Measurements from ENCODE around the gene SEPTIN2.
A peak's percentile ranks its signal among the peaks of the same experiment; 100 is the strongest.
"Not testable (repeated sequence)": the region's sequence is repeated elsewhere in the genome, so short reads cannot be mapped to it uniquely, and the experiment has no call there.

SEPTIN2 gene

DNA sequence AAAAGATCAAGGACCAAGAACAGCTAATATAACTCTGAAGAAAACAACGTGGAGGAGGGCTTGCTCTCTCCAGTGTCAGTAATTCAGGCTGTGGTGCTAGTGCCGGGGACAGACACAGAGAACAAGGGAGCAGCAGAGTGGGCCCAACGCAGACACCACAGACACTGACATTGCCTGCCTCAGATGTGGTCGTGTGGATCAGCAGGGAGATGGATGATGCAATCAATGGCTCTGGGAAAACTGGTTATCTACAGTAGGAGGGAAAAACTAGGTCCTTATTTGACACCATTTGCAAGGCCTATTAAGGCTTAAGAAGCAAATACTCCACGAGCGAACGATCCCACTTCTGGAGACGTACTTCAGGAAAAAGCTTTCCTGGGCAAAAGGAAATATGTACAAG is 36.3 kb upstream of the SEPTIN2 start:
- no peaks in the 10 kb centered on the region for H3K27me3 Mint-ChIP-seq
- peaks cover 47% of the 10 kb centered on the region for H3K4me1 Mint-ChIP-seq
- no peak overlapping the region for H3K4me3 Mint-ChIP-seq
- ATAC-seq (no peak), DNase-seq (no peak)
- H3K9me3 Mint-ChIP-seq = peaks cover 11 to 15% of the 10 kb centered on the region in 2 donors
- H3K27ac Mint-ChIP-seq = peak overlapping the region in 1 of 2 donors; percentile 74

DNA sequence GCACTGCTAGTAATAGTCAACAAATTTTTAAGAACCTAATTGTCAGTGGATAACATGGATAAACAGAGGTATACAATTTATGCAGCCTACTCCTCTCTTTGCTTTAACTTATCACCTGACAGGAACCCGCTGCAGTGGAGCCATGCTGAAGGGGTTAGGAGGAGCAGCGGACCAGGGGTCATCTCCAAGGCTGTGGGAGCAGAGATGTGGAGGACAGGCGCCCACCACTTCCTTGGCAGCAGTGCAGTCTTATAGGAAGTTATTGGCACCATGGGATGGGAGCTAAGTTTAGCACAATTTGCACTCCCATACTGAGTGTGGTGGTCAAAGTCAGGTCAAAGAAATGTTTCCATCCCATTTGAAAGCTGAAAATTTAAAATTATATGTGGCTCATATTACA is 35.9 kb upstream of the SEPTIN2 start:
- H3K27ac Mint-ChIP-seq = peak overlapping the region in 1 of 2 donors; percentile 74
- ATAC-seq (no peak), DNase-seq (no peak)
- no peak overlapping the region for H3K4me3 Mint-ChIP-seq
- no peaks in the 10 kb centered on the region for H3K27me3 Mint-ChIP-seq
- peaks cover 11 to 14% of the 10 kb centered on the region in 2 donors for H3K9me3 Mint-ChIP-seq
- peaks cover 46% of the 10 kb centered on the region for H3K4me1 Mint-ChIP-seq

DNA sequence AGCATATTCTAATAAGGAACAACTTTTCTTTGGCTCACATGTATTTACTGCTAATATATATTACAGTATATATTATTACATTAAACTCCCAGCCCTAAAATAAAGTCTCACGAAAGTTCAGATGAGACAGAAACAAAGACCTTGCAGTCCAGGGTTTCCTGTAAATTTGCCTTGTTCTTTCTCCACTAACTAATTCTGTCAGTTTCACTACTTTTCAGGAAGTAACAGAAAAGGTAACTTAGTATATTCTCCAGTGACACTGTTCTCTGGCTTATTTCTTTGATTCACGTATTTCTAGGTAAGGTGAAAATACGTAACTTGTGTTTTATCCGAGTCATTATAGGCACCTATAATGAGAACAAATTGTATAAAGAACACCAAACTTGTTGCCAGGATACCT is 35.4 kb upstream of the SEPTIN2 start:
- no peak for ATAC-seq
- no peak for DNase-seq
- Mint-ChIP-seq H3K4me1 (peaks cover 46% of the 10 kb centered on the region), H3K9me3 (peaks cover 7 to 10% of the 10 kb centered on the region in 2 donors), H3K4me3 (no peak overlapping the region), H3K27me3 (no peaks in the 10 kb centered on the region), H3K27ac (no peak overlapping the region)

DNA sequence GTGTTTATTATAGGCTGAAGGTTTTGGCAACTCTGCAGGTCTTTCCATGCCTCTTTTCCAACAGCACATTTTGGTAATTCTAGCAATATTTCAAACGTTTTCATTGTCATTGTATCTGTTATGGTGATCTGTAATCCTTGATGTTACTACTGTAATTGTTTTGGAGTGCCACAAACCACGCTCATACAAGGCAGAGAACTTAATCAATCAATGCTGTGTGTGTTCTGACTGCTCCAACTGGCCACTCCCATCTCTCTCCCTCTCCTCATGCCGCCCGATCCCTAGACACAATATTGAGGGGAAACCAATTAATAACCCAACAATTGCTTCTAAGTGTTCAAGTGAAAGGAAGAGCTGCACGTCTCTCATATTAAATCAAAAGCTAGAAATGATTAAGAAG is 33.2 kb upstream of the SEPTIN2 start:
- ATAC-seq (no peak), DNase-seq (no peak)
- peaks cover 49% of the 10 kb centered on the region for H3K4me1 Mint-ChIP-seq
- H3K27me3 Mint-ChIP-seq = no peaks in the 10 kb centered on the region
- H3K27ac Mint-ChIP-seq = peak overlapping the region in 1 of 2 donors; percentile 1
- no peaks in the 10 kb centered on the region for H3K9me3 Mint-ChIP-seq
- no peak overlapping the region for H3K4me3 Mint-ChIP-seq

DNA sequence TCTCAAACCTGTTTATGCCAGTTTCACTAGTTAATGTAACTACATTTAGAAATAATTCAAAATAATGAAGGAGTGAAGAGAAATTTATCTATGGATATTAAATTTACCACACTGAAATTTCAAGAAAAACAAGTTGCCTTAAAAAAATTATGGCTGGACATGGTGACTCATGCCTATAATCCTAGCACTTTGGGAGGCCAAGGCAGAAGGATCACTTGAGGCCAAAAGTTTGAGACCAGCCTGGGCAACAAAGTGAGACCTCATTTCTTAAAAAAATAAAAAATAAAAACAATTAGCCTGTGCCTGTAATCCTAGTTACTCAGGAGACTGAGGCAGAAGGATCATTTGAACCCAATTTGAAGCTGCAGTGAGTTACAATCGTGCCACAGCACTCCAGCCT is 30.1 kb upstream of the SEPTIN2 start:
- no peak for DNase-seq
- Mint-ChIP-seq H3K4me1 (peaks cover 61% of the 10 kb centered on the region), H3K27me3 (no peaks in the 10 kb centered on the region), H3K4me3 (no peak overlapping the region), H3K9me3 (no peaks in the 10 kb centered on the region), H3K27ac (no peak overlapping the region)
- ATAC-seq = no peak

DNA sequence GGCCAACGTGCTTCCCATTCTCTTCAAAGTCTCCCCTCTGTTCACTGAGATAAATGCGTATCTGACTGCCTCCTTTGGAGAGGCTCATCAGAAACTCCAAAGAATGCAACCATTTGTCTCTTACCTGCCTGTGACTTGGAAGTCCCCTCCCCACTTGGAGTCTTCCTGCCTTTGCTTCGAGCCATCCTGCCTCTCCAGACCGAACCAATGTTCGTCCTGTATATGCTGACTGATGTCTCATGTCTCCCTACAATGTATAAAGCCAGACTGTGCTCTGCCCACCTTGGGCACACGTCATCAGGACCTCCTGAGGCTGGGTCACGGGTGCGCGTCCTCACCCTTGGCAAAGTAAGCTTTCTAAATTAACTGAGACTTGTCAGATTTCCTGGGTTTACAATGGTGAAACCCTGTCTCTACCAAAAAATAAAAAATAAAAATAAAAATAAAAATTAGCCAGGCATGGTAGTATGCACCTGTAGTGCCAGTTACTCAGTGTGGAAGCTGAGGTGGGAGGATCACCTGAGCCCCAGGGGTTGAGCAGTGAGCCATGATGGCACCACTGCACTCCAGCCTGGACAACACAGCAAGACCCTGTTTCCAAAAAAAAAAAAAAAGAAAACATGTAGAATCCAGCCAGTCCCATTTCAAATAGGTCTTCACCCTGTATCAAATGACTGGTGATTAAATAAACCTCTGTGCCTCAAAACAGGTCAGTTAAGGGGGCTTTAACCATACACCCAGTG is 29.2 kb upstream of the SEPTIN2 start:
- Mint-ChIP-seq H3K4me1 (peaks cover 59% of the 10 kb centered on the region), H3K27ac (no peak overlapping the region), H3K9me3 (no peaks in the 10 kb centered on the region), H3K27me3 (no peaks in the 10 kb centered on the region), H3K4me3 (no peak overlapping the region)
- DNase-seq = no peak
- no peak for ATAC-seq

DNA sequence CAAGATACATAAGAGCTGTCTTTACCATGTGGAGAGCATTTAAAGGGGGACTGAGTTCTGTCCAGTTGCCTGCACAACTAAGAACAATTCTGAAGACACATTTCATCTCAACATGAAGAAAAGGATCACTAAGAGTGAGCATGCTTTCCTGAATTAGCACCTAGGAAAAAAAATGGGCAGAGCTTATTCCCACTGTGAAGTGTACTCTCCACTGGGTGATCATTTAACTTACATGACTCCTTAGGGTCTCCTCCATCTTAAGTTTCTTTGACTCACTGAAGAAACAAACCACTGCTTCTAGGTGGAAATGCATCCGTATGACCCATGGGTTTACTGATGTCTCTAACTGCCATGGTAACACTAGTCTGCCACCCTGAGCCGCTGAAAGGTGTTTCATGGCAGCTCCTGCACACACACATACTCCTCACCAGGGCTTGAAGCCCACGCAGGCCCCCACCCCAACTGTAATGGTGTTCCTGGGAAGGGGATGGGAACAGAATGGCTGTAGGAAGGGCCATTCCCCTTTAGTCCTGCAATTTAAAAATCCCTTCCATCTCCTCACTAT is 27.3 kb upstream of the SEPTIN2 start:
- DNase-seq (no peak), ATAC-seq (no peak)
- Mint-ChIP-seq H3K27ac (peak overlapping the region; percentile 31 to 48), H3K9me3 (no peaks in the 10 kb centered on the region), H3K4me3 (no peak overlapping the region), H3K4me1 (peaks cover 62% of the 10 kb centered on the region), H3K27me3 (no peaks in the 10 kb centered on the region)

DNA sequence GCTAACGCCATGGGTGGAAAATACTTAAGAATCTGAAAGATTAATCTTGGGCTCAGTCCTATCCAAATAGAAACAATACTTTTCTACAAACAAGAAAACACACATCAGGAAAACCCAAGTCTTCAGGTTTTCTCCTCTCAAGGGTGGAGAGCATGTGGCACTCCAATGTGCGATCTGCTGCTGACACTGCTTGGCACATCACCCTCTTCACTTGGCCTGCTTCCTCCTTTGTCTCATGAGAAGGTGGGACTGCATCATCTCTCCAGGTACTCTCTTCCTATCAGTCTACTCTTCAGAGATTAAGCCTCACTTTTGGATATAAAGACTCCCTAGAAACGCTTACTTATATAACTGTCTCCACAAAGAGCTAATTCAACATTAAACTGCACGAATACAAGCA is 26.7 kb upstream of the SEPTIN2 start:
- Mint-ChIP-seq H3K4me1 (peaks cover 57% of the 10 kb centered on the region), H3K27me3 (no peaks in the 10 kb centered on the region), H3K27ac (peak overlapping the region in 1 of 2 donors; percentile 31), H3K9me3 (no peaks in the 10 kb centered on the region), H3K4me3 (no peak overlapping the region)
- DNase-seq (no peak), ATAC-seq (no peak)

DNA sequence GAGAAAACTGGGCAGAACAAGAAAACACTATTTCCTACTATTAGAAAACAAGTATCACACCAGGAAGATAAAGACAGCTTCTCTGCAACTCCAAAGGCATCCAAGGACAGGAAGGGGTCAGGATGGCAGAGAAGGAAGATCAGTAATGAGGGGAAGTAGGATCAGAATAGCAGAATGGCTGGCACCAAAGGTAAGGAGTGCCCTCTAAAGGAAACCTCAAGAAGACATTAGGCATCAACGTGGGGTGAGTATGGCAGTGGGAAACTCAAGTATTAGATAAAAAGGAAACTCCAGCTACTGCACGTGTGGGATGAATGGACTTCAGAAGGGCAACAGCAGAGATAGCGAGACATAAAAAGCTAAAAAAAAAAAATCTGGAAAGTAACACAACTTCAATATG is 26.1 kb upstream of the SEPTIN2 start:
- DNase-seq = no peak
- H3K4me3 Mint-ChIP-seq = no peak overlapping the region
- ATAC-seq = no peak
- H3K9me3 Mint-ChIP-seq = no peaks in the 10 kb centered on the region
- H3K4me1 Mint-ChIP-seq = peaks cover 52% of the 10 kb centered on the region
- no peak overlapping the region for H3K27ac Mint-ChIP-seq
- H3K27me3 Mint-ChIP-seq = no peaks in the 10 kb centered on the region

DNA sequence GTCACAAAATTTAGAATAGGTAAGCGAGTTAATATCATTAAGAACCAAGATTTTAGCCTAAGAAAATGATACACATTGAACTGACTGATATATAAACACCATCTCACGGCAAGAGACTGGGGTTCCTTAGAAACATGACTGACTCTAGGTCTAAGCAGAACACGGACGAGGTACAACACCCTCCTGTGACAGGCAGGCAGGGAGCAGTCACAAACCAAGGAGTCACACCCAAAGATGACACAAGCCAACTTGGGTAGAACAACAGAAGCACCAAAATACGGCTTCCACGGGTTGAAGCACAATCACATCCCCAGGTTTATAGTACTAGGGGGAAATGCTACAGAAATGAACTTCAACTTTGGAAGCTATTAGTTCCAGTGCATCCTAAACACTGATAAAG is 24.6 kb upstream of the SEPTIN2 start:
- H3K4me1 Mint-ChIP-seq = peaks cover 56% of the 10 kb centered on the region
- ATAC-seq (no peak), DNase-seq (no peak)
- H3K9me3 Mint-ChIP-seq = no peaks in the 10 kb centered on the region
- H3K4me3 Mint-ChIP-seq = no peak overlapping the region
- no peaks in the 10 kb centered on the region for H3K27me3 Mint-ChIP-seq
- no peak overlapping the region for H3K27ac Mint-ChIP-seq

DNA sequence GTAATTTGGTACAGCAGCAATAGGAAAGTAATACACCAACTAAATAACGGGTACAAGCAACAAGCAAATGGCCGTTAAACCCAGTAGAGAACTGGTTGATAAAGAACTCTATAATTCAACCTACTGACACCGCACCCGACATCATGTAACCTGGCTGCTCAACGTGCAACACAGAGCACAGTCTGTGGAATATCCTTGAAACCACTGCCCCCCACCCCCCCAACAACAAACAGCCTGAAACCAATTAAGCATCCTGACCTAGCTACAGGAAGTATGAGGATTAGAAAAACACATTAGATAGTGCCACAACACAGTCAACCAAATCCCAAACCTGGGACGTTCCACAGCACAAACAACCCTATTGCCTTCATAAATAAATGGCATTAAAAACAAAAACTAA is 23.7 kb upstream of the SEPTIN2 start:
- Mint-ChIP-seq H3K27me3 (no peaks in the 10 kb centered on the region), H3K9me3 (no peaks in the 10 kb centered on the region), H3K27ac (no peak overlapping the region), H3K4me3 (no peak overlapping the region), H3K4me1 (peaks cover 54% of the 10 kb centered on the region)
- DNase-seq (no peak), ATAC-seq (no peak)

DNA sequence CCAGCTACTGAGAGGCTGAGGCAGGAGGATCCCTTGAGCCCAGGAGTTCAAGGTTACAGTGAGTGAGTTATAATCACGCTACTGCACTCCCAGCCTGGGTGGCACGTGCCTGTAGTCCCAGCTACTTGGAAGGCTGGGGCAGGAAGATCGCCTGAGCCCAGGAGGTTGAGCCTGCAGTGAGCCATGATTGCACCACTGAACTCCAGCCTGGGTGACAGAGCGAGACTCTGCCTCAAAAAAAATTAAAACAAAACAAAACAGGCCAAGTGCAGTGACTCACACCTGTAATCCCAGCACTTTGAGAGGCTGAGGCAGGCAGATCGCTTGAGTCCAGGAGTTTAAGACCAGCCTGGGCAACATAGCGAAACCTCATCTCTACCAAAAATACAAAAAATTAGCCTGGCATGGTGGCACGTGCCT is 22.3 kb upstream of the SEPTIN2 start:
- peaks cover 55% of the 10 kb centered on the region for H3K4me1 Mint-ChIP-seq
- not testable (repeated sequence) for H3K27ac Mint-ChIP-seq, DNase-seq, ATAC-seq, H3K4me3 Mint-ChIP-seq, H3K9me3 Mint-ChIP-seq, H3K27me3 Mint-ChIP-seq

DNA sequence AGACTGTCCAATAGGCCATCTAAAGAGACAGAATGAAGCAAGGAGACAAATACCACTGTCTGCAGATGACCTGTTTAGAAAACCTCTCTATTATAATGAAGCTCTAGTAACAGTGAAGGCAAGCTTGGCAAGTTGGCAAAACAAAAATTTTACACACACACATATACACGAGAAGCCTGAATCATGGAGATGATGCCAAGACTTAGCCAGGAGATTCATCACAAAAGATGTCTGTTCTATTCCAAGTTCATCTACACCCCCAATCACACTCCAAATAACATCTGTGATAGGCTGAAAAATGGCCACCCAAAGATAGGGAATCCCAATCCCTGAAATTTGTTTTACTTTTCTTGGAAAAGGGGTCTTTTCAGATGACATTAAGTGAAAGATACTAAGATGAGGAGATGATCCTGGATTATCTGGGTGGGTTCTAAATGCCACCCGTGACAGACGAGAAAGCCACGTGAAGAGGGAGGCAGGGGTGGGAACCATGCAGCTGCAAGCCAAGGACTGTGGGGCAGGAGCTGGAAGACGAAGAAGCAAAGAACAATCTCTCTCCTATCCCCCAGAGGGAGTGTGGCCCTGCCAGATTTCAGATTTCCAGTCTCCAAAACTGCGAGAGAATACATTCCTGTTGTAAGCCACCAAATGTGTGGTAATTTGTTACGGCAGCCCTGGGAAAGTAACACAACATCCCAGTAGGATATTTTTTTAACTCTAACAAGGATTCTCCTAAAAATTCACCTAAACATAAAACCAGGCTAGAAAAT is 20.2 kb upstream of the SEPTIN2 start:
- no peaks in the 10 kb centered on the region for H3K27me3 Mint-ChIP-seq
- ATAC-seq = no peak
- no peak overlapping the region for H3K4me3 Mint-ChIP-seq
- no peak overlapping the region for H3K27ac Mint-ChIP-seq
- no peaks in the 10 kb centered on the region for H3K9me3 Mint-ChIP-seq
- DNase-seq = no peak
- peaks cover 57% of the 10 kb centered on the region for H3K4me1 Mint-ChIP-seq

DNA sequence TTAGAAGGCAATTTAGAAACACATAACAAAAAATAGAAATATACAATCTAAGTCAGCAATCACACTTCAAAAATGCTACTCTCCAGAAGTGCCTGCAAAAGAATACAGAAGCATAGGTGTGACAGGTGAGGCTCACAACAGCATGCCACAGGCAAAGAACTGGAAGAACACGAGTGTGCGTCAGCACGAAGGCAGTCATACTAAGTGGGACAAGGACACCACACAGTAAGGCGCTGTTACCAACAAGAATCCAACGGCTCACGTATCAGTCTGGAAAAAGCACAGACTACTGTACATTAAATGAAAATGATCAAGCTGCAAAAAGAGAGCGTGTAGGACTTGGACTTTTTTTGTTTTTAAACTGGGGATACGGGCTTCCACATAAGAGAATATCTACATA is 19.0 kb upstream of the SEPTIN2 start:
- no peak overlapping the region for H3K4me3 Mint-ChIP-seq
- no peaks in the 10 kb centered on the region for H3K27me3 Mint-ChIP-seq
- DNase-seq (no peak), ATAC-seq (no peak)
- peaks cover 56% of the 10 kb centered on the region for H3K4me1 Mint-ChIP-seq
- H3K9me3 Mint-ChIP-seq = no peaks in the 10 kb centered on the region
- no peak overlapping the region for H3K27ac Mint-ChIP-seq

DNA sequence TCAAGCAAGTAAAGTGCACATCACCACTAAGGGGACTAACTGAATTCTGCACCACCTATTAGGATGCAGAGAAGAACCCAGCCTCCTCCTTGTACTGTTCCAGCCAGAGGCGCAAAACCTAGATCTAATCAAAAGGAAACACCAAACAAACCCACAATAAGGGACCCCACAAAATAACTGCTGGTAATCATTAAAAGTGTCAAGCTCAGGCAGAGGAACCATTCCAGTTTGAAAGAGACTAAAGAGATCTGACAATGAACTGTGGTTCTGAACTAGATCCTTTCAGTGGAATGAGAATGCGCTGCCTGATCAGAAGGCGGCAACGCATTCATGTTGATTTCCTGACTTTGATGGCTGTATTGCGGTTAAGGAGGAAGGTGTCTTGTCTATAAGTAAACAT is 17.1 kb upstream of the SEPTIN2 start:
- Mint-ChIP-seq H3K4me1 (peaks cover 58% of the 10 kb centered on the region), H3K27ac (peak overlapping the region in 1 of 2 donors; percentile 14), H3K27me3 (no peaks in the 10 kb centered on the region), H3K4me3 (peak overlapping the region; percentile 45 to 50), H3K9me3 (no peaks in the 10 kb centered on the region)
- ATAC-seq (no peak), DNase-seq (no peak)

DNA sequence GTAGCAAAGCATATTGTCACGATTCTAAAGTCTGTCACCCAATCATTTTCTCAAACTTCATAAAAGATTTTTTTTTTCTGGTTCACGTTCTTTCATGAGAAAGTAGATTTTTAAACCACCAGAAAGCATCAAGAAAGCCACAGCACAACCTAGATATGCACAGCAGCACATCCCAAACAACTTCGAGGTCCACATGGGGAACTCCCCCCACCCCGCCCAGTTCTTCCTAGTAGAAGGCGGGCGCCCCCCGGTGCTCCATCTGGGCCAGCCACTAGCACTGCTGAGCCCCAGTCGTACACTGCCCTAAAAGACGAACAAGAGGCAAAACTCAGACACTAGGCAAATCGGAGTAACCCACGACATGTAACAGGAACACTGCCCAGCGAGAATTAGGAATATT is 15.7 kb upstream of the SEPTIN2 start:
- Mint-ChIP-seq H3K27ac (peak overlapping the region in 1 of 2 donors; percentile 28), H3K4me3 (peak overlapping the region; percentile 24 to 50), H3K27me3 (no peaks in the 10 kb centered on the region), H3K9me3 (no peaks in the 10 kb centered on the region), H3K4me1 (peaks cover 69% of the 10 kb centered on the region)
- ATAC-seq (peak; percentile 95), DNase-seq (peak; percentile 31 to 45)

Measured in stimulated activated naive CD8-positive, alpha-beta T cell treated with anti-CD3 and anti-CD28 coated beads, Interleukin-15, amount 100 ng/mL, for 72 hours (primary cell).